Cardiac septum (tissue), 1 donor: ENCODE measurements around the gene SLAMF6. TPM values are rescaled to one million over a fixed set of nuclear protein-coding genes. Genes with fewer than 3 reads are reported as not detected.
"Not testable (repeated sequence)": the region's sequence is repeated elsewhere in the genome, so short reads cannot be mapped to it uniquely, and the experiment has no call there.

Experiments
- DNase-seq: peaks from one replicate; pipeline ENCODE4 v3.0.0-alpha.2; 2020; ENCODE audit warnings: low spot score
- intact Hi-C: fragments of 100-400 bp; cut with DNase I; formaldehyde crosslinking; loops from one replicate; pipeline ENCODE4 v1.14.0; 2022
- total RNA-seq: library from RNA; stranded (reverse); fragmentation: NEBNext Ultra II Directional; extraction: Animal tissue kit (Norgen Biotek cat#: 25700); gene quantifications from one replicate; pipeline ENCODE4 v1.2.1, GENCODE V29; 2021
- donor health status: DM: no; HTN: no; CAD: no.

SLAMF6 gene
- total RNA-seq, 1 donor from 2014 or later: 0.13 TPM

DNA sequence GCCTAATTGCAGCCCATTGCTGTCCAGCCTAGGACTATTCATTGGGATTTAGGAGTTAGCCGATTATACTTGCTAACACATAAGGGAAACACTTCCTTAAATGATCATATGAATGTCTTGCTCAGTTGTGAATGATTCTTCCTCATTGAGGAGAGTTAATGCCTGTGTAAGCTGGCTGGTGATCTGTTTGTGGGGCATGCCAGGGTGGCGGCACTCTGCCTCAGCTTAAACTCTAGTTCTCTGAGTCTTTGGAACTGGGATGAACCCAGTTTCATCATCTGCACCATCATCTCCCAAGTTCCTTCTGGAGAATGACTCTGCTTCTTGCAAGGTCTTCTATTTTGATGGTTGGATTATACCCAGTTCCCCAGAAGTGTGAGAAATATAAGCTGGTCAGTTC lies 23.9 kb upstream of the SLAMF6 start:
- no peak for DNase-seq

DNA sequence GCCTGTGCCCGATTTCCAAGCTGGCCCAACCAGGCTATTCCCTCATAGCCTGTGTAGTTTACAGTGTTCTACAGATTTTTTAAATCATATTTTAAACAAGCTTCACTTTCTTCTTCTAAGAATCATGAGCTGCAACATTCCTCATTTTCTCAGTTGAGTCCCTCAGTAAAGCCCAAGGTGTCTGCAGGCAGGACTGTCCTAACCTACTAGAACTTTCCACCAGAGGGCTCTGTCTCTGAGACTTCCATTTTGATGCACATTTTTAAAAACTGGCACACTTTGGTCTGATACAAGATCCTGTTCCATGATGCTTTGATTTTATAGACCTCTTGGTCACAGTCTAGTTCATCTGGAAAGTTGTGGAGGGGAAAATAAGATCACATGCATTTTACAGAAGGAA lies 21.6 kb upstream of the SLAMF6 start:
- intact Hi-C loops: no loop called here
- no peak for DNase-seq

More for the DNA sequence above, 23.9 kb upstream of the SLAMF6 start:
- intact Hi-C loops: no loop called here

DNA sequence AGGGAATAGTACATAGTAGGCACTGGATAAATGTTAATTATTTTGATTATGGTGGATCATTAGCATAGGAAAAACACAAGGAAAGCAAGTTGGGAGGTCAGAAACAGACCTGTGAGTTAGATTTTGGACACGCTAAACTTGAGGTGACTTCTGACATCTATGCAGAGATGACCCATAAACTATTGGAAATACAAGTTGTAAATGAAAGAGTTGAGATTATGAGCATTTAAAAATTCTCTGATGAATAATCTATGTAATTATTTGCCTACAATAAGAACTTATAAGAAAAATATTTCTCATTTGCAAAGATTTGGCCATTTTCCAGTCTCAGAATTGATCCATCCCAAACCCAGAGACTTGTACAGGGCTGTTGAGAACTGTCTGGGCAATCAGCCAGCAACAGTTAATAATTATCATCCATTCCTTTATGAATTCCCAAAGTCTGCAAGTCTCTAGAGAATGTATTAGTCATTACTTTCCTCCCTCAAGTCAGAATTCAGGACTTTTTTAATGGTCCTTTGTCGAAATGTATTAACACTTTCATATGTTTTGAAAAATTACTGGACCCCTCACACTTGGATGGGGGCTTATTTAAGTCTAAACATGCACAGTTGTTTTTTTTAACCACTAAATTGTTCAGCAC lies 19.4 kb upstream of the SLAMF6 start:
- intact Hi-C loops: no loop called here
- no peak for DNase-seq

DNA sequence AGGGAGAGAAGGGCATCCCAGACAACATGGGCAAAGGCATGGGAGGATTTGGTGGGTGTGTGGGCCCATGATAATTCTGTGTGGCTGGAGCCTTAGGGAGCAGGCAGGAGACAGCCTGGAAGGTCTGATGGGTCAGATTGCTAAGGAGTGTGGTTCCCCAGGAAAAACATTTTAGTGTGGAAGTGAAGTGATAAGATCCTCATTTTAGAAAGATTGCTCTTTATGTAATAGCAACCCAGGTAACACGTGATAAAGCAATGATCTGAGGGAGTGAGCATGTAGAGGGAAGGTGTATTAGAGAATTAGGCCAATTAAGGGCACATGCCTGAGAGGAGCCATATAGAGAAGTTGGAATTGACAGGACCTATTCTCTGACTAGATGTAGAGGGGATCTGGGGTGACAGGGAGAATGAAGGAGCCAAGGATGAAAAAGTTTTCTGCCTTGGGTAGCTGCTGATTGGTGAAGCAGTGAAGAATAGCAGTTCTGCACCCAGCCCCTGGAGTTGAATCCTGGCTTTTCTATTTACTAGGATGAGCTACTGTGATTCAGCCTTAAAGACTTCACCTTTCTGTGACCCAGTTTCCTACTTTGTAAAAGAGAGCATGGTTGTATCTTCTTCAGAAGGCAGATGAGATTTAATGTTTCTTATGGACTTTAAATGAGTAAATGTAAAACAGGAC lies 18.7 kb upstream of the SLAMF6 start:
- DNase-seq: no peak
- intact Hi-C loops: no loop called here

DNA sequence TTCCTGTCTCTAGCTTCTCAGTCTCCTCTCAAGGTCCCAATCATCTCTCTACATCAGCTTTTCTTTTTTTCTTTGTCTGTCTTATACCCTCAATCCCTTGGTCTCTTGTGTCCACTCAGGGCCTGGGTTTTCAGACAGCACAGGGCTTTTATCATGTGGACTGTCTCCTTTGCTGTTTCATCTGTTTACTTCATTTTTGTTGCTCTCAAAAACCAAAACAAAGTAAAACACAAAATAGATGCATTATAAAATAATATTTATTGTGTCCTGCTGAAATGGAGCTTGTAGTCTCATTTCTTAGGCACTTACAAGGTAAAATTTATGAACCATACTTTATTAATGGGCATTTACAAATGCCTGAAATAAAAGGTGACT lies 17.8 kb upstream of the SLAMF6 start:
- DNase-seq: no peak
- intact Hi-C loops: no loop called here

DNA sequence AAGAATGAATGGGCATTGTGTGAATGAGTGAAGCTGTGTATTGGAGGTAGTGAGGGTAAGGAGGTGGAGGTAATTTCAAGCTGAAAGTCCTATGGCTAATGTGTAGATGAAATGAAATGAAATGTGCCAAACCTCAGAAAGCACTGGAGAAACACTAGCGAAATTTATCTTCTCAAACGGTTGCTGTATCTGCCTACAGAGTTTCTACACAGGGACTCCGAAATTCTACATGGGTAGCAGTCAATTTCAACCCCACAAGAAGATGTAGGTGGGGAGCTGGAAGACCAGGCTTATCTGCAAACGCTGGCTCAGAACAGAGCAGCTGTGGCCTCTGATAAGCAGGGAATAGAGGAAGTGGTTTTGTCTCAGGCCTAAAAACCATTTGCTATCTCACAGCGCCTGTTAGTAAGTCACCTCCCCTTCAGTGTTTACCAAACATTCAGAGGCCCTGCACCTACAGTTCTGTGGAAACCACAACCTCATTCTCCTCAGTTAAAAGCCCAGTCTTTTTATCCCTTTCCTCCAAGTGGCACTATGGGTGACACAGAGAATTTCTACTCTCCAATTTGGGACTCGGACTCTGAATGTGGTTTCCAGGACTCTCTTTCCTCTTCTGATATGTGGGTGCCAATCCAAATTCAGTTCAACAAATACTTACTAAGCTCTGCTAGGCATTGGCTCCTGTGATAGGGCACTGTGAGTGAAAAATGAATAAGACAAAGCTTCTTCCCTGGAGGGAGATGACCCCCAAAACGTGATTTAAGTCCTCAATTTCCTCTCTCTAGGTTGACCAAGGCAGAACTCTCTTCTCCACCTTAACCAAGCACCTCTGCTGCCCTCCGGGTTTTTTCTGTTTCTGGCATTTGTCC lies 17.2 kb upstream of the SLAMF6 start:
- no peak for DNase-seq
- intact Hi-C loops: no loop called here

DNA sequence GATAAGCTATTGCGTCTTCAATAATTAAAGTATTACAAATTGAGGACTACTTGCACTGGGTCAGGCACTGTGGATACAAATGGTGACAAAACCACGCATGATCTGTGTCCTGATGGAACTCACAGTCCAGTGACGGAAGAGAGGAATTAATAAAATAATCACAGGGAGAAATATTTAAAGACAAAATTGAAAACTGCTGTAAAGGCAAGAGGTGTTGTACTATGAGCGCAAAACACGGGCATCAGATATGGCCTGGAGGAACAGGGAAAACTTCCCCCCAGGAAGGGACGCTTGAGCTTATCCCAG lies 16.6 kb upstream of the SLAMF6 start:
- intact Hi-C loops: no loop called here
- DNase-seq: no peak

DNA sequence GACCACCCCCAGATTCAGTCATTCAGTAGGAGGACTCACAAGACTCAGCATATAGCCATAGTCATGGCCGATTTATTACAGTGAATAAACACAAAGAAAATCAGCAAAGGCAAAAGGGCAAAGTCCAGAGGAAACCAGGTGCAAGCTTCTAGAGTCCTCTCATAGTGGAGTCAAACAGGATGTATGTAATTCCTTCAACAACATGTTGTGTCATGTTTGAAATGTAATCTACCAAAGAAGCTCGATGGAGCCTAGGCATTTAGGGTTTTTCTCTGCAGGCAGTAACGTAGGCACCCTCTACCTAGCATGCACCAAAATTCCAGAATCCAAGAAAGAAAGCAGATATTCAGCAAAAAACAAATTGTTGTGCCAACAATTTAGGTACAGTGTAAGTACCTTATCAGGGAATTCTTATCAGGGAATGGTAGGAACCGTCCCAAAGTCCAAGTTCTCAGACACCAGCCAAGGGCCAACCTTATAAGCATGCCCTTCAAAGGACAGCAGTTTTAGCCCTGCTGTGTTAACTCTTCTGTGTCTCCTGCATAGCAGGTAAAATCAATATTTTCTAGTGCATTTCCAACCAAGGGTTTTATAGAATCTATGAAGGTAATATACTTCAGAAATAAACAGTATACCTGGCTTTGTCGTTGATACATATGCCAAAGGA lies 16.1 kb upstream of the SLAMF6 start:
- no peak for DNase-seq
- intact Hi-C loops: no loop called here

DNA sequence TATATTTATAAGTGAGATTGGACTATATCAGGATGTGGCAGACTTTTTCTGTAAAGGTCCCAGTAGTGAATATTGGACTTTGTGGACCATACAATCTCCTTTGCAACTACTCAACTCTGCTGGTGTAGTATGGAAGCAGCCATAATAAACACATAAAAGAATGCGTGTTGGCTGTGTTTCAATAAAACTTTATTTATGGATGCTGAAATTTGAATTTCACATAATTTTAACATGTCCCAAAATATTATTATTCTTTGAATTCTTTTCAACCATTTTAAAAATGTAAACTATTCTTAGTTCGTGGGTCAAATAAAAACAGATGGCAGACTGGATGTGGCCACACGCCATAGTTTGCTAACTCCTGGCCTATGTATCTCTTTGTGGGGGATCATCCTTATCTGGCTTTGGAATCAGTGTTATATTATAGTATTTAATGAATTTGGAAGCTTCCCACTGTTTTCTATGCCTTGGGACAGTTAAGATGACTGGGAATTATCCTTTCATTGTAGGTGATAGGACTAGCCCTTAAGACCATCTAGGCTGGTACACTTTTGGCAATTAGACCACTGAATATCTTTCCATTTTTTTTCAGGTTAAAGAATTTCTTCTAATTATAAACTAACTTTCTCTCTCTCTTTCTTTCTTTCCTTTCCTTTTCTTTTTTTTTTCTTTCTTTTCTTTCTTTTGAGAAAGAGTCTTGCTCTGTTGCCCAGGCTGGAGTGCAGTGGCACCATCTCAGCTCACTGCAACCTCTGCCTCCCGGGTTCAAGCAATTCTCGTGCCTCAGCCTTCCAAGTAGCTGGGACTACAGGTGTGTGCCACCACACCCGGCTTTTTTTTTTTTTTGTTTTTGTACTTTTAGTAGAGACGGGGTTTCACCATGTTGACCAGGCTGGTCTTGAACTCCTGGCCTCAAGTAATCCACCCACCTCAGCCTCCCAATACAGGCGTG lies 14.9 kb upstream of the SLAMF6 start:
- intact Hi-C loops: no loop called here
- no peak for DNase-seq

DNA sequence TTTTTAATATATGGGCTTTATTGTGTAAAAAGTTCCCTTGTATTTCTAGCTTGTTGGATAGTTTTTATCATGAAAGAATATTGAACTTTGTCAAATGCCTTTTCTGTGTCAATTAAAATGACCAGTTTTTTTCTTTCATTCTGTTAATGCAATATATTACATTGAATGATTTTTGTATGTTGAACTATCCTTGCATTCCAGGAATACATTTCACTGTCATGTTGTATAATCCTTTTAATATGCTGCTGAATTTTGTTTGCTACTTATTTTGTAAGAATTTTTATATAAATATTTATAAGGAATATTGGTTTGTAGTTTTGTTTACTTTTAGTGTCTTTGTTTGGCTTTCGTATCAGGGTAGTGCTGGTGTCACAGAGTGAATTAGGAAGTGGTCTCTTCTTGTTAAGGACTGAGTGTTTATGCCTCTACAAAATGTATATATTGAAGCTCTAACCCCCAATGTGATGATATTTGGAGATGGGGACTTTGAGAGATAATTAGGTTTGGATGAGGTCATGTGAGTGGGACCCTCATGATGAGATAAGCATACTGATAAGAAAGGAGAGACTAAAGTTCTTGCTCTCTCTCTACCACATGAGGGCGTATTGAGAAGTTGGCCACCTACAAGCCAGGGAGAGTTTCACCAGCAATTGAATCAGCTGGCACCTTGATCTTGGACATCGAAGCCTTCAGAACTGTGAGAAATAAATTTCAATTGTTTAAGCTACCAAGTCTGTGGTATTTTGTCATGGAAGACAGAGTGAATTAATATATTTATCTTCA lies 12.0 kb upstream of the SLAMF6 start:
- intact Hi-C loops: no loop called here
- no peak for DNase-seq

DNA sequence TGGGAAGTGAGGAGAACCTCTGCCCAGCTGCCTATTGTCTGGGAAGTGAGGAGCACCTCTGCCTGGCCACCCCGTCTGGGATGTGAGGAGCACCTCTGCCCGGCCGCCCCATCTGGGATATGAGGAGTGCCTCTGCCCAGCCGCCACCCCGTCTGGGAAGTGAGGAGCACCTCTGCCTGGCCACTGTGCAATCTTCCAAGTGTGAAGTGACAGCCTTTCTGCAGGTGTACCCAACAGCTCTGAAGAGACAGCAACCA lies 9.4 kb upstream of the SLAMF6 start:
- intact Hi-C loops, DNase-seq: not testable (repeated sequence)

DNA sequence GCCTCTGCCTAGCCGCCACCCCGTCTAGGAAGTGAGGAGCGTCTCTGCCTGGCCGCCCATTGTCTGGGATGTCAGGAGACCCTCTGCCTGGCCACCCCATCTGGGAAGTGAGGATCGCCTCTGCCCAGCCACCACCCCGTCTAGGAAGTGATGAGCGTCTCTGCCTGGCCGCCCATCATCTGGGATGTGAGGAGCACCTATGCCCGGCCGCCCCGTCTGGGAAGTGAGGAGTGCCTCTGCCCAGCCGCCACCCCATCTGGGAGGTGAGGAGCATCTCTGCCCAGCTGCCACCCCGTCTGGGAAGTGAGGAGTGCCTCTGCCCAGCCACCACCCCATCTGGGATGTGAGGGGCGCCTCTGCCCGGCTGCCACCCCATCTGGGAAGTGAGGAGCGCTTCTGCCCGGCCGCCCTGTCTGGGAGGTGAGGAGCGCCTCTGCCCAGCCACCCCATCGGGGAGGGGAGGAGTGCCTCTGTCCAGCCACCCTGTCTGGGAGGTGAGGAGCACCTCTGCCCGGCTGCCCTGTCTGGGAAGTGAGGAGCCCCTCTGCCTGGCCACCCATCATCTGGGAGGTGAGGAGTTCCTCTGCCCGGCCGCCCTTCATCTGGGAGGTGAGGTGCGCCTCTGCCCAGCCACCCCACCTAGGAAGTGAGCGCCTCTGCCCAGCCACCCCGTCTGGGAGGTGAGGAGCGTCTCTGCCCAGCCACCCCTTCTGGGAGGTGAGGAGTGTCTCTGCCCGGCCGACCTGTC lies 8.9 kb upstream of the SLAMF6 start:
- DNase-seq, intact Hi-C loops: not testable (repeated sequence)

DNA sequence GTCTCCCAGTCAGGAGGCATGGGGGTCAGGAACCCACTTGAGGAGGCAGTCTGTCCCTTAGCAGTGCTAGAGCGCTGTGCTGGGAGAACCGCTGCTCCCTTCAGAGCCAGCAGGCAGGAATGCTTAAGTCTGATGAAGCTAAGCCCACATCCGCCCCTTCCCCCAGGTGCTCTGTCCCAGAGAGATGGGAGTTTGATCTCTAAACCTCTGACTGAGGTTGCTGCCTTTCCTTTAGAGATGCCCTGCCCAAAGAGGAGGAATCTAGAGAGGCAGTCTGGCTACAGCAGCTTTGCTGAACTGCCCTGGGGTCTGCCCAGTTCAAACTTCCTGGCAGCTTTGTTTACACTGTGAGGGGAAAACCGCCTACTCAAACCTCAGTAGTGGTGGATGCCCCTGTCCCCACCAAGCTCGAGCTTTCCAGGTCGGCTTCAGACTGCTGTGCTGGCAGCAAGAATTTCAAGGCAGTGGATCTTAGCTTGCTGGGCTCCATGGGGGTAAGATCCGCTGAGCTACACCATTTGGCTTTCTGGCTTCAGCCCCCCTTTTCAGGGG lies 6.4 kb upstream of the SLAMF6 start:
- intact Hi-C loops, DNase-seq: not testable (repeated sequence)

DNA sequence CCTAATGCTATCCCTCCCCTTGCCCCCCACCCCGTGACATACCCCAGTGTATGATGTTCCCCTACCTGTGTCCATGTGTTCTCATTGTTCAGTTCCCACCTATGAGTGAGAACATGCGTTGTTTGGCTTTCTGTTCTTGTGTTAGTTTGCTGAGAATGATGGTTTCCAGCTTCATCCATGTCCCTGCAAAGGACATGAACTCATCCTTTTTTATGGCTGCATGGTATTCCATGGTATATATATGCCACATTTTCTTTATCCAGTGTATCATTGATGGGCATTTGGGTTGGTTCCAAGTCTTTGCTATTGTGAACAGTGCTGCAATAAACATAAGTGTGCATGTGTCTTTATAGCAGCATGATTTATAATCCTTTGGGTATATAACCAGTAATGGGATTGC lies 734 bp upstream of the SLAMF6 start:
- intact Hi-C loops, DNase-seq: not testable (repeated sequence)

DNA sequence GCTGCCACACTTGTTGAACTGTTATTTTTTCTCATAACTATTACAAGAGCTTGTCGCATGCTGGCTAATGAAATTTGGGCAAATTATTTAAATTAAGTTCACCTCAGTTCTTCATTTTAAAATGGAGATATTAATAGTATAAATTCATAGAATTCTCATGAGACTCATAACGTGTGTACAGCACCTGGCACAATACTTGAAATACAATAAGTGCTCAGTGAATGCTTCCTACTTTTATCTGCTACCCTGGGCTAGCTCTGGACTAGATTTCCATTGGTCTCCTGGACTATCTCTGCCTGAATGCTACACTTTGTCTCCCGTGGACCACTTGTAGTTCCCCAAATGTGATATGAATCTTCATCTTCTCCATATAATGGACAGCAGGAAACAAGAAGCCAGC lies 919 bp downstream of the SLAMF6 start:
- intact Hi-C loops: no loop called here
- DNase-seq: no peak

DNA sequence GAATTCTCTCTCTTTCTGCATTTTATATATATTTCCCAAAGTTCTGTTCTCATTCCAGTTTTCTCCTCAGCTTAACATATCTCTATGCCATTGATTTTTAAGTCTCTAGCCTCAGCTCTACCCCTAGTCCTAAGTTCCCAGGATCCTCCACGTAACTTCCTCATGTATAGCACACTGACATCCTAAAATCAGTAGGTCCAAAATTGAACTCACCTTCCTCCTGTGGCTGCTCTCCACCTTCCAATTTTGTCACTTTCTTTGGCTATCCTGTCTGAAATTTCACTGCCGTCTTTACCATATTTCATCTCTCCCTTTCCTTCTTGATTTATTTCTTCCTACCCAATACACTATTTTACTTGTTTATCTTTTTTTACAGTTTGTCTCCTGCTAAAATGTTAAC lies 1.5 kb downstream of the SLAMF6 start:
- intact Hi-C loops: no loop called here

DNA sequence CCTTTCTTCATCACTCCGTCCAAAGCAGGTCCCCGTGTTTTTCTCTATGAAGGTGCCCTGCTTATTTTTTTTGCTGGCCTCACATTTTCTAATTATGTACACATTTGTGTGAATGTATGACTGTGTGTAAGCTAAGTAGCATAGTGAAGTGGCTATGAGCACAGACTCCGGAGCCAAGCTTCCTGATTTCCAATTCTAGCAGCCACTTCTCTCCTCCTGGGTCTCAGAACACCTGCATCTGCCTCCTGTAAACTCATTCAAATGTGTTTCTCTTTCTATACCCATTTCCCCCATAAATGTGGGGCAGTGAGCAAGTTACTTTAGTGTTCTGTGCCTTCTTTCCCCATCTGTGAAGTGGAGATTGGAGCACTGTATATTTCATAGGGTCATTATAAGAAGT lies 2.1 kb downstream of the SLAMF6 start:
- DNase-seq: no peak
- intact Hi-C loops: no loop called here

More for the DNA sequence above, 1.5 kb downstream of the SLAMF6 start:
- DNase-seq: no peak

DNA sequence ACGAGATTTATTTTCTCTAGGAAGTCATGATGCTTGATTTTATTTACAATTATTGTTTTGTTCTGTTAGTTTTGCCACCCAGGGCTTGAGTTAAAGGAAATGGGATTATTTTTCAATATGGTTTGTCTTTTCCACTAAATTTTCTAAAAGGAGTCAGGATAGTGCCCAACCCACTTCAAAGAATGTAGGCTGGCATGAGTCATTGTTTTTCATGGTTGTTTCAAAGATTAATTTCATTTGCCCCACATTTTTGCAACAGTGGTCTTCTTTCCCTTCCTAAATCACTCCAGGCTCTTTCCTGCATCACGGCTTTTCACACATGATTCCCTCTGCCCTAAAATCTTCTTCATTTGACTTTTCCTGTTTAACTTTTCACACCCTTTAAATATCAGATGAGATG lies 2.5 kb downstream of the SLAMF6 start:
- no peak for DNase-seq
- intact Hi-C loops: no loop called here
